Skeletal muscle tissue (tissue), 4 donors: ENCODE results near the gene OR2W1. TPM values are rescaled to one million over a fixed set of nuclear protein-coding genes. Genes with fewer than 3 reads are reported as not detected.
A peak's percentile ranks its signal among the peaks of the same experiment; 100 is the strongest.

Experiments
- H3K27ac ChIP-seq: one replicate; pipeline ENCODE4 v1.7.0; 2013; ENCODE audit warnings: mild to moderate bottlenecking, low read depth, low read length, inconsistent platforms
- H3K27me3 ChIP-seq, 3 donors: one replicate each; pipeline ENCODE4 v1.7.0; 2013; ENCODE audit warnings: low read length in 3 of 3; ENCODE audit not compliant: control insufficient read depth in 3 of 3, insufficient read depth in 3 of 3
- H3K36me3 ChIP-seq, 3 donors: one replicate each; pipeline ENCODE4 v1.7.0; 2013; ENCODE audit warnings: low read length in 3 of 3; ENCODE audit not compliant: control insufficient read depth in 3 of 3, insufficient read depth in 3 of 3
- H3K4me1 ChIP-seq, 3 donors: one replicate each; pipeline ENCODE4 v1.7.0; 2013; ENCODE audit warnings: low read length in 3 of 3, mild to moderate bottlenecking in 3 of 3; ENCODE audit not compliant: control insufficient read depth in 3 of 3, insufficient read depth in 3 of 3
- H3K4me3 ChIP-seq, 3 donors: one replicate each; pipeline ENCODE4 v1.7.0; 2013; ENCODE audit warnings: low read length in 3 of 3
- H3K9ac ChIP-seq, 3 donors: one replicate each; pipeline ENCODE4 v1.7.0; 2013; ENCODE audit warnings: low read length in 3 of 3, mild to moderate bottlenecking in 3 of 3, moderate library complexity in 2 of 3, low read depth in 1 of 3
- H3K9me3 ChIP-seq, 3 donors: one replicate each; pipeline ENCODE4 v1.7.0; 2013; ENCODE audit warnings: low read length in 3 of 3; ENCODE audit not compliant: control insufficient read depth in 3 of 3
- total RNA-seq: library from RNA; depleted of rRNA; stranded (reverse); fragments of >200 nt; gene quantifications from one replicate; pipeline ENCODE4 v1.2.3, GENCODE V29; 2014
- donor health status: Osteomylitis.

OR2W1 gene
- total RNA-seq, 1 donor from 2014 or later = not detected

DNA sequence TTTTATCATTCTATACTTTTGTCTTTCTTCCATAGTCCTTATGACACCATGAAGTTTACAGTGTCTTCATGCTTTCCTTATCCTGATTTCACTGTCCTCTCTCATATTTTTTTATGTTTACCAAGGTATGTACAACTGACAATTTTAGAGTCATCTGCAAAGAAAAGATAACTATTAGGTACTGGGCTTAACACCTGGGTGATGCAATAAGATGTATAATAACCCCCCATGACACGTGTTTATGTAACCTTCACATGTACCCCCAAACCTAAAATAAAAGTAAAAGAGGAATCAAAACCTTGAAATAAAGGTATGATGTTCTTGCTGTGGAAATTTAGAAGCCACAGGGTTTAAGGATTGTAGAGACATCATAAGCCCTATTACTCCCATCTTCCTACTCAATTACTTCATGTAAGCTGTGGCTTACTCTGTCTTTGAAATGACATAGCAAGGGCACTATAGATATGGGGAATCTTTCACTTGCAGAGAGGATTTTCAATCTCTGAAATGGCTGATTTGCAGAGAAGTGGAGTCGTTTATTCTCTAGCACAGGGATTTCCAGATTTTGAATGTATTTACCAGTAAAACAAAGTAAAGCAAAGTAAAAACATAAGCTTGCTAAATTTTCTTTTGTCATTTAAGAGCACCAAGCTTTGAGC is 18.9 kb downstream of the OR2W1 start:
- peaks cover 0 to 14% (median 0%) of the 10 kb centered on the region in 3 donors for H3K27me3 ChIP-seq
- no peak overlapping the region for H3K9ac ChIP-seq
- no peak overlapping the region for H3K4me3 ChIP-seq
- H3K36me3 ChIP-seq = no peaks in the 10 kb centered on the region
- H3K9me3 ChIP-seq = no peaks in the 10 kb centered on the region
- no peak overlapping the region for H3K27ac ChIP-seq
- no peaks in the 10 kb centered on the region for H3K4me1 ChIP-seq

DNA sequence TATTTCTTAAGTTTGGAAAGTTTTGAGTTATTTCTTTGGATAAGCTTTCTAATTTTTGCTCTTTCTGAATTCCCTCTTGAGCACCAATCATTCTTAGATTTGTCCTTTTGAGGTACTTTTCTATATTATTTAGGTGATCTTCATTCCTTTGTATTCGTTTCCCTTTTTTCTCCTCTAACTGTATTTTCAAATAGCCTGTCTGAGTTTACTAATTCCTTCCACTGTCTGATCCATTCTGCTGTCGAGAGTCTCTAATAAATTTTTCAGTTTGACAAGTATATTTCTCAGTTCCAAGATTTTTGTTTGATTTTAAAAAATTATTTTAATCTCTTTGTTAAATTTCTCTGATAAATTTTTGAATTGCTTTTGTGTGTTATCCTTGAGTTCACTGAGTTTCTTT is 23.5 kb downstream of the OR2W1 start:
- Histone ChIP-seq H3K27me3 (peaks cover 3 to 18% (median 6%) of the 10 kb centered on the region in 3 donors), H3K4me1 (peaks cover 2 to 6% (median 5%) of the 10 kb centered on the region in 3 donors), H3K9me3 (no peaks in the 10 kb centered on the region), H3K4me3 (no peak overlapping the region), H3K27ac (no peak overlapping the region), H3K36me3 (no peaks in the 10 kb centered on the region), H3K9ac (no peak overlapping the region)

DNA sequence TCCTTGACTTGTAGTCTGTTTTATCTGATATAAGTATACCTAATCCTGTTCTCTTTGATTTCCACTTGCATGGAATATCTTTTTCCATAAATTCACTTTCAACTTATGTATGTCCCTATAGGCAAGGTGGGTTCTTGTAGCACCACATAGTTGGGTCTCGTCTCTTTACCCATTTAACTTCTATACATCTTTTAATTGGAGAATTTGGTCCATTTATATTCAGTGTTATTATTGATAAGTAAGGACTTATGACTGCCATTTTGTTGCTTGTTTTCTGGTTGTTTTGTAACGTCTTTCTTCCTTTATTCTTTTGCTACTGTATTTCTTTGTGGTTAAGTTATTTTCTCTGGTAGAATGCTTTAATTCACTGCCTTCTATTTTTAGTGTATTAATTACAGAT is 25.3 kb downstream of the OR2W1 start:
- Histone ChIP-seq H3K9me3 (no peaks in the 10 kb centered on the region), H3K27ac (no peak overlapping the region), H3K4me1 (peaks cover 5 to 10% (median 7%) of the 10 kb centered on the region in 3 donors), H3K27me3 (peaks cover 14 to 30% (median 18%) of the 10 kb centered on the region in 3 donors), H3K4me3 (no peak overlapping the region), H3K36me3 (no peaks in the 10 kb centered on the region), H3K9ac (no peak overlapping the region)

DNA sequence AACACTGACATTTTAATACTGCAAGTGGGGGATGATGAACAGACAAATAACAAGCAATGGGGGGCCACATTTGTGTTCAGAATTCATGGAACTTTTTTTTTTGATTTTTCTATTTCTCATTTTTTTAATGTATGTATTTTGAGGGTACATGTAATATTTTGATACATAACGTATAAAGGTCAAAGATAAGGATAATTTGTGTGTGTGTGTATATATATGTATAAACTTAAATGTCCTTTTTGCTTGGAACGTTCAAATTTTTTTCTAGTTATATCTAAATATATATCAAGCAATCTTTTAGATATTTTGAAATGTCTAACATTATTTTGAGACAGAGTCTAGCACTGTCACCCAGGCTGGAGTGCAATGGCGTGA is 27.6 kb downstream of the OR2W1 start:
- peaks cover 5 to 10% (median 7%) of the 10 kb centered on the region in 3 donors for H3K4me1 ChIP-seq

DNA sequence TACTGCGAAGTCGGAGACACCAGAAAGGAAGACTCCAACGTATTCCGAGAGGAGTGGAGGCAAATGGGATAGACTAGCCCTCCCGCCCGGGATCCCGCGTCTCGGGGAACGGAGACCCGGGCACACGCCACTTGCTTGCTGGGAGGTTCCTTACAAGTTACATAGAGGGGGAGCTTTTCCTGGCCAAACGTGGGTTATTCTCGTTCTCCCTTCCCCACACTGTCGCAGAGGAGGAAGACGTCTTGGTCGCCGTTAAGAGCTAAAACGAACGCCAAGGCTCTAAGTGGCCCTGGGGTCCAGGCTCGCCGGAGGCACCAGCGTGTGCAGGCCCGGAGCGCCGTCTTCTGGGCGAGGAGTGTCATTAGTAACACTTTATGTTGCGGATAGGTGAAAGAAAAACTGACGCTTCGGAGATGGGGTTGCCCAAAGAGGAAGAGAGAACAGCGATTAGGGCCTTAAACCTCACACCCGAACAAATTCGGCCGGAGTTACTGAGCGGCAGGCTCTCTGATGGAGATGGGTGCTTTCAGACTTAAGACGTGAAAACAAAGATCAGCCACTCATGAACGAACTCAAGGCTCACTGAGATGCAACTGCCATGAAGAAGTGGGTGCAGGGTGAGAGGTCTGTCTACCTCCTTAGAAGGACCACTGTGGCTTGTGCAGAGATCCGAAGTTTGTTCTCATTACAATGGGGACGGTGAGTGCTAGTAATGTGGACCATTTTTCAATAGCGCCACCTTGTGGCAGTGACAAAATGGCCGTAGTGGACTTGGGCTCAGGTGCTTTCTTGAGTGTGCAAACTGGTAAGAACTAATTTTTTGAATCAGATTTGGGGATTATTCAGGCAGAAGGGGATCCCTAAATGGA is 28.2 kb downstream of the OR2W1 start:
- Histone ChIP-seq H3K4me3 (peak overlapping the region; percentile 49 to 75 (median 74)), H3K9me3 (no peaks in the 10 kb centered on the region), H3K27ac (no peak overlapping the region), H3K9ac (peak overlapping the region in 1 of 3 donors; percentile 65), H3K4me1 (peaks cover 5 to 10% (median 7%) of the 10 kb centered on the region in 3 donors), H3K27me3 (peaks cover 20 to 37% (median 31%) of the 10 kb centered on the region in 3 donors), H3K36me3 (no peaks in the 10 kb centered on the region)

More for the DNA sequence above, 27.6 kb downstream of the OR2W1 start:
- Histone ChIP-seq H3K27ac (no peak overlapping the region), H3K27me3 (peaks cover 20 to 36% (median 32%) of the 10 kb centered on the region in 3 donors), H3K9me3 (no peaks in the 10 kb centered on the region), H3K4me3 (no peak overlapping the region), H3K9ac (no peak overlapping the region), H3K36me3 (no peaks in the 10 kb centered on the region)

DNA sequence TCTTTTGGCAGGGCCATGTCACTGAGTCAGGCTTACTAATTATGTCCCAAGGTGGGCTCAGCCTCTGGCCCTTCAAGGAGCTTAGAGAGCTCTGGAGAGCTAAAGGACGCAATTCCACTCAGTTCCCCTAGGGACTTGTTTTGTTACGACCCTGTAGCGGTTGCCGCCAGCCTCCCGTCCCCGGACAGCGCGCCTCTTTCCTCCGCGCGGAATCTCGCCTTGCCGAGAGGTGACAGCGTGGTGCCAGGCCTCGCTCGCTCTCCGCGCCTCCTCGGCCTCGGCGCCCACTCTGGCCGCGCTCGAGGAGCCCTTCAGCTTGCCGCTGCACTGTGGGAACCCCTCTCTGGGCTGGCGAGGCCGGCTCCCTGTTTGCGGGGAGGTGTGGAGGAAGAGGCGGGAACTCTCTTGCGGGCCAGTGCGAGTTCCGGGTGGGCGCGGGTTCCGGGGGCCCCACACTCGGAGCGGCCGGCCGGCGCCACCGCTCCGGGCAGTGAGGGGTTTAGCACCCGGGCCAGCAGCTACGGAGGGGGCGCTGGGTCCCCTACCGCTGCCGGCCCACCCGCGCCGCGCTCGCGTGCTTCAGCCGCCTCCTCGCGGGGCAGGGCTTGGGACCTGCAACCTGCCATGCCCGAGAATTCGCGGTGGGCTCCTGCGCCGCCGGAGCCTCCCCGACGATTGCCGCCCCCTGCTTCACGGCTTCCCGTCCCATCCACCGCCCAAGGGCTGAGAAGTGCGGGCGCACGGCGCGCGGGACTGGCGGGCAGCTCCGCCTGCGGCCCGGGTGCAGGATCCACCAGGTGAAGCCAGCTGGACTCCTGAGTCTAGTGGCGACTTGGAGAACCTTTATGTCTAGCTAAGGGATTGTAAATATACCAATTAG is 30.0 kb downstream of the OR2W1 start:
- peaks cover 22 to 41% (median 29%) of the 10 kb centered on the region in 3 donors for H3K27me3 ChIP-seq
- no peak overlapping the region for H3K4me3 ChIP-seq
- H3K36me3 ChIP-seq = no peaks in the 10 kb centered on the region

DNA sequence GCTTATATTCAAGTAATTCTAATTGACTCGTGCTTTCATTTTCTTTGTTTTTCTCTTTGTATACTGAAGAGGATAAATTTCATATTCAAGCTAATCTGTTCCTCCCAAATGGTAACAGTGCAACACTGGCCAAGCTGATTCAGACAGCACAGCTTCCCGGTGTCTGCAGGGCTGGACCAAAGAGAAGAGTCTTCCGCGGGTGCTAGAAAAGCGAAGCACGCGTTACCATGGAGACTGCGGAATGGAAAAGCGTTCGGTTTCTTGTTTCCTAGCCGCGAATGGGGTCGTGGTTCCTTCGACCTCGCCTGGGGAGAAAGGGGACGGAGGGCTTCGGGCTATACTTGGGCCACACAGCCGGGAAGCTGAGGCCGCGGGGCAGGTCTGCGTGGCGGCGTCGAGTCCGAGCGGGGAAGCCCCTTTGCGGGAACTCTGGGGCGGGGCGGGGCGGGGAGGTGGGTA is 33.7 kb downstream of the OR2W1 start:
- peaks cover 15 to 39% (median 31%) of the 10 kb centered on the region in 3 donors for H3K27me3 ChIP-seq
- H3K4me1 ChIP-seq = peaks cover 0 to 8% (median 3%) of the 10 kb centered on the region in 3 donors
- H3K9me3 ChIP-seq = no peaks in the 10 kb centered on the region
- no peaks in the 10 kb centered on the region for H3K36me3 ChIP-seq
- H3K27ac ChIP-seq = no peak overlapping the region
- H3K9ac ChIP-seq = peak overlapping the region in 2 of 3 donors; percentile 41 to 78
- peak overlapping the region; percentile 66 to 77 (median 76) for H3K4me3 ChIP-seq

More for the DNA sequence above, 30.0 kb downstream of the OR2W1 start:
- H3K9me3 ChIP-seq = no peaks in the 10 kb centered on the region
- H3K27ac ChIP-seq = no peak overlapping the region
- no peak overlapping the region for H3K9ac ChIP-seq
- H3K4me1 ChIP-seq = peaks cover 5 to 12% (median 10%) of the 10 kb centered on the region in 3 donors

DNA sequence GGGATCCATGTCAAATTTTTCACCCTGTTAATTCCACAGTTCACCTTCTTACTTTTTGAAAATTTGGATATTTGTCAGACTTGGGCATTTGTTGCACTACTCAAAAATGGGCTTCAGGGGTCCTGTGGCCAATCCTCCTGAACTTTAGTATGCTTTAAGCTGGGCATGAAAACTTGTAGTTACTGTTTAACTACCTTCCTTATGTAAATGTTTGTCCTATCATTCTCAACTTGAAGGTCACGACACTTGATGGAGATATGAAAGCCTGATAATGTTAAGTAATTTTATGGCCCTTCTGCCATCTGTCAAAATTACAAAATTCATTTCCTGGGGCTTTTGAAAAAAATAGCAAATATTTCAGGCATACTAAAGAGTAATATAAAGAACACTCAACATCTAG is 35.6 kb downstream of the OR2W1 start:
- Histone ChIP-seq H3K9me3 (no peaks in the 10 kb centered on the region), H3K36me3 (no peaks in the 10 kb centered on the region), H3K9ac (no peak overlapping the region), H3K27me3 (peaks cover 6 to 23% (median 18%) of the 10 kb centered on the region in 3 donors), H3K4me3 (no peak overlapping the region), H3K27ac (no peak overlapping the region), H3K4me1 (peaks cover 0 to 5% (median 0%) of the 10 kb centered on the region in 3 donors)

DNA sequence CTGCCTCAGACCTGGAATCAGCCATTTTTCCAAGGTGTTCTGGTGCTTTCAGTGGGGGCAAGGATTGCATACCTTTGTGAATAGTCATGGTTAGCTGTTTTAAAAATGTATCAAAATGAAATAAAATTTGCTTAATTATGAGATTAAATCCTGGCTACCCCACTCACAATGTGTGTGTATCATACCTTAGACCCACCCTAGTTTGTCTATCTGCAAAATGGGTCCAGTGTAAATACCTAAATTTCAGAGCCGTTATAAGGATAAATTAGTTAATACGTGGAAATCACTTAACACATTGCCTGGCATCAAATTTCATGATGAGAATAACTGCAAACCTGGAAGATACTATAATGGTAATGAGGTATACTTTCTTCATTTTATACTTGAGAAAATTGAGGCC is 36.9 kb downstream of the OR2W1 start:
- no peaks in the 10 kb centered on the region for H3K9me3 ChIP-seq
- H3K27me3 ChIP-seq = peaks cover 2 to 18% (median 15%) of the 10 kb centered on the region in 3 donors
- H3K36me3 ChIP-seq = no peaks in the 10 kb centered on the region
- H3K27ac ChIP-seq = no peak overlapping the region
- H3K4me3 ChIP-seq = no peak overlapping the region
- H3K9ac ChIP-seq = no peak overlapping the region
- peaks cover 0 to 5% (median 0%) of the 10 kb centered on the region in 3 donors for H3K4me1 ChIP-seq
